IMR-90 (cell line): Measurements from ENCODE around the gene ZNF513. TPM values are rescaled to one million over a fixed set of nuclear protein-coding genes. Genes with fewer than 3 reads are reported as not detected.

Experiments
- ATAC-seq: fragments of 200-7000 bp; cut with Tn5 transposase; 2 replicates; pipeline ENCODE4 v1.9.1; 2020; ENCODE audit warnings: low read depth, mild to moderate bottlenecking, moderate library complexity
- BruUV-seq: library from RNA; stranded (reverse); fragments of 400-500 nt; replicated peaks from 2 replicates; lab custom pipeline; 2021; lab: Mats Ljungman, UMichigan
- CTCF ChIA-PET: fragments of 300-600 bp; formaldehyde crosslinking; extraction: SDS; loops from one replicate; lab custom pipeline; 2021; ENCODE audit warnings: antibody characterized with exemption; lab: Yijun Ruan, JAX
- POLR2A ChIA-PET: fragments of 300-600 bp; sonication (Branson Sonifier 250); formaldehyde crosslinking; loops from one replicate; lab custom pipeline; 2022; ENCODE audit warnings: antibody characterized with exemption; ENCODE audit not compliant: unreplicated experiment; lab: Charles Lee
- DNase-seq: peaks from one replicate; pipeline ENCODE4 v3.0.0; 2013
- H2AFZ ChIP-seq: replicated peaks from 2 replicates; pipeline ENCODE3; 2013; ENCODE audit warnings: low read length, mild to moderate bottlenecking; ENCODE audit not compliant: poor library complexity
- H2AK5ac ChIP-seq: 2 replicates; pipeline ENCODE4 v1.6.1; 2013; ENCODE audit warnings: low read depth, low read length, inconsistent platforms
- H2AK9ac ChIP-seq: replicated peaks from 2 replicates; pipeline ENCODE3; 2013; ENCODE audit warnings: mild to moderate bottlenecking, low read depth, low read length, moderate library complexity; ENCODE audit not compliant: poor library complexity
- H2BK120ac ChIP-seq: 2 replicates; pipeline ENCODE4 v1.6.1; 2013; ENCODE audit warnings: low read depth, low read length, inconsistent platforms
- H2BK15ac ChIP-seq: 3 replicates; pipeline ENCODE4 v1.6.1; 2013; ENCODE audit warnings: low read depth, low read length, inconsistent platforms
- H2BK20ac ChIP-seq: 2 replicates; pipeline ENCODE4 v1.6.1; 2013; ENCODE audit warnings: low read depth, mild to moderate bottlenecking, inconsistent platforms, low read length, moderate library complexity
- H2BK5ac ChIP-seq: 2 replicates; pipeline ENCODE4 v1.6.1; 2013; ENCODE audit warnings: mild to moderate bottlenecking, low read depth, low read length, inconsistent platforms; ENCODE audit not compliant: poor library complexity, severe bottlenecking
- H3K14ac ChIP-seq: replicated peaks from 2 replicates; pipeline ENCODE4 v1.6.1; 2013; ENCODE audit warnings: low read depth, low read length, inconsistent platforms
- H3K18ac ChIP-seq: 2 replicates; pipeline ENCODE4 v1.6.1; 2013; ENCODE audit warnings: low read depth, low read length, control low read depth
- H3K23ac ChIP-seq: 2 replicates; pipeline ENCODE4 v1.6.1; 2013; ENCODE audit warnings: low read depth, low read length, inconsistent platforms
- H3K27ac ChIP-seq: 2 replicates; pipeline ENCODE4 v1.5.1; 2013; ENCODE audit warnings: mild to moderate bottlenecking, control low read depth, low read length; ENCODE audit not compliant: insufficient read depth
- H3K27me3 ChIP-seq: 2 replicates; pipeline ENCODE4 v1.6.1; 2013; ENCODE audit warnings: low read length; ENCODE audit not compliant: control insufficient read depth, insufficient read depth
- H3K36me3 ChIP-seq: 2 replicates; pipeline ENCODE4 v1.6.1; 2013; ENCODE audit warnings: low read length, mixed read lengths; ENCODE audit not compliant: control insufficient read depth, insufficient read depth
- H3K4ac ChIP-seq: 2 replicates; pipeline ENCODE4 v1.6.1; 2013; ENCODE audit warnings: low read depth, low read length, inconsistent platforms
- H3K4me1 ChIP-seq: 2 replicates; pipeline ENCODE4 v1.6.1; 2013; ENCODE audit warnings: low read length, mixed read lengths; ENCODE audit not compliant: control insufficient read depth, insufficient read depth
- H3K4me2 ChIP-seq: 2 replicates; pipeline ENCODE4 v1.6.1; 2013; ENCODE audit warnings: low read depth, mild to moderate bottlenecking, control low read depth, low read length, moderate library complexity
- H3K4me3 ChIP-seq: 2 replicates; pipeline ENCODE4 v1.5.1; 2013; ENCODE audit warnings: low read depth, mild to moderate bottlenecking, control low read depth, low read length, moderate library complexity; ENCODE audit not compliant: insufficient read depth
- H3K56ac ChIP-seq: 2 replicates; pipeline ENCODE4 v1.6.1; 2013; ENCODE audit warnings: low read length, inconsistent platforms; ENCODE audit not compliant: insufficient read depth; ENCODE audit errors: extremely low read depth
- H3K79me1 ChIP-seq, 2 experiments: 2 replicates each; pipeline ENCODE4 v1.6.1; 2013; ENCODE audit warnings: low read length in 2 of 2, inconsistent platforms in 1 of 2, low read depth in 1 of 2
- H3K9ac ChIP-seq: 2 replicates; pipeline ENCODE4 v1.6.1; 2013; ENCODE audit warnings: low read depth, low read length, control low read depth
- H3K9me1 ChIP-seq: 2 replicates; pipeline ENCODE4 v1.6.1; 2013; ENCODE audit warnings: low read length, inconsistent platforms; ENCODE audit not compliant: insufficient read depth
- H3K9me3 ChIP-seq: 2 replicates; pipeline ENCODE4 v1.6.1; 2013; ENCODE audit warnings: low read length; ENCODE audit not compliant: control insufficient read depth, insufficient read depth
- H4K20me1 ChIP-seq: 2 replicates; pipeline ENCODE4 v1.6.1; 2013; ENCODE audit warnings: low read length, inconsistent platforms; ENCODE audit not compliant: insufficient read depth
- H4K5ac ChIP-seq: 2 replicates; pipeline ENCODE4 v1.6.1; 2013; ENCODE audit warnings: mild to moderate bottlenecking, low read depth, low read length, control low read depth
- H4K8ac ChIP-seq, 2 experiments: 2 replicates each; pipeline ENCODE4 v1.6.1; 2013; ENCODE audit warnings: low read depth in 2 of 2, low read length in 2 of 2, control low read depth in 1 of 2, inconsistent platforms in 1 of 2
- H4K91ac ChIP-seq: 2 replicates; pipeline ENCODE4 v1.6.1; 2013; ENCODE audit warnings: low read depth, low read length, inconsistent platforms; ENCODE audit not compliant: insufficient read depth
- BHLHE40 ChIP-seq: fragments of 150-350 bp; IDR thresholded peaks from 2 replicates; pipeline ENCODE4 v1.6.1; 2016; ENCODE audit warnings: mild to moderate bottlenecking, low read depth, low read length
- CTCF ChIP-seq: conservative IDR thresholded peaks from 2 replicates; pipeline ENCODE4 v1.5.1; 2012; ENCODE audit warnings: mild to moderate bottlenecking, low read depth, low read length, improper control_type of control experiment
- ELK1 ChIP-seq: fragments of 150-350 bp; IDR thresholded peaks from 2 replicates; pipeline ENCODE4 v1.6.1; 2016; ENCODE audit warnings: low read depth, mild to moderate bottlenecking, low read length, moderate library complexity, borderline replicate concordance
- FOS ChIP-seq: fragments of 150-350 bp; IDR thresholded peaks from 2 replicates; pipeline ENCODE4 v1.6.1; 2016; ENCODE audit warnings: low read depth, low read length
- MAFK ChIP-seq: IDR thresholded peaks from 2 replicates; pipeline ENCODE4 v1.6.1; 2012; ENCODE audit warnings: low read depth, low read length, improper control_type of control experiment
- MAZ ChIP-seq: IDR thresholded peaks from 2 replicates; pipeline ENCODE4 v1.6.1; 2012; ENCODE audit warnings: low read depth, mild to moderate bottlenecking, low read length, improper control_type of control experiment, moderate library complexity, borderline replicate concordance
- RAD21 ChIP-seq: IDR thresholded peaks from 2 replicates; pipeline ENCODE4 v1.6.1; 2012; ENCODE audit warnings: low read length, improper control_type of control experiment
- RCOR1 ChIP-seq: IDR thresholded peaks from 2 replicates; pipeline ENCODE4 v1.6.1; 2012; ENCODE audit warnings: mild to moderate bottlenecking, low read length, improper control_type of control experiment; ENCODE audit not compliant: insufficient replicate concordance
- RFX5 ChIP-seq: IDR thresholded peaks from 2 replicates; pipeline ENCODE4 v1.8.0; 2012; ENCODE audit warnings: low read depth, mild to moderate bottlenecking, low read length, moderate library complexity
- SMC3 ChIP-seq: fragments of 150-350 bp; IDR thresholded peaks from 2 replicates; pipeline ENCODE4 v1.6.1; 2016; ENCODE audit warnings: low read depth, mild to moderate bottlenecking, antibody characterized with exemption, low read length, moderate library complexity
- USF2 ChIP-seq: fragments of 150-350 bp; IDR thresholded peaks from 2 replicates; pipeline ENCODE4 v1.6.1; 2017; ENCODE audit warnings: mild to moderate bottlenecking, antibody characterized with exemption, low read length, low read depth
- WGBS, 2 experiments: methylation state at CpG; one replicate each; pipeline versions ENCODE4 v1.1.5 to v1.1.7; 2013; ENCODE audit warnings: missing lambda C conversion rate in 2 of 2; ENCODE audit not compliant: insufficient read length in 1 of 2; ENCODE audit errors: extremely low coverage in 2 of 2; 5-methylcytosine and 5-hydroxymethylcytosine counted together
- dilution Hi-C: fragments of 300-500 bp; cut with HindIII; formaldehyde crosslinking; loops from one replicate; pipeline ENCODE4 v1.14.3; 2018; ENCODE audit warnings: low sequenced_read_pairs; ENCODE audit not compliant: unreplicated experiment
- in situ Hi-C: fragments of 300-500 bp; cut with MboI; formaldehyde crosslinking; loops from 3 replicates; pipeline ENCODE4 v1.14.3; 2019; ENCODE audit warnings: low sequenced_read_pairs, inconsistent platforms, mixed read lengths
- intact Hi-C: fragments of 100-400 bp; cut with micrococcal nuclease; formaldehyde crosslinking; loops from 2 replicates; pipeline ENCODE4 v1.10.0; 2022
- polyA plus RNA-seq, 3 experiments: library from polyadenylated mRNA; depleted of rRNA; stranded (reverse); fragments of >200 nt; gene quantifications; 2 replicates each; pipeline ENCODE4 v1.2.3, GENCODE V29; 2012; ENCODE audit warnings: low replicate concordance in 1 of 3
- total RNA-seq: library from RNA; depleted of rRNA; stranded (reverse); fragments of >200 nt; gene quantifications from 2 replicates; pipeline ENCODE4 v1.2.3, GENCODE V29; 2012

Gene ZNF513
- total and polyA plus RNA-seq, 2 of the 4 experiments (the other 2 are of a cell fraction) = 3.4 to 23.7 TPM

GRCh38 chr2:27351802-27352598, 28.5 kb downstream of the ZNF513 start:
- ChIA-PET POLR2A (interaction anchor here (0.6 kb wide), 1 partner anchor 8 kb away, joined by 6 read pairs; no protein-coding TSS in a partner anchor), CTCF (no interaction called here)
- Histone ChIP-seq H3K36me3 (no peaks in the 10 kb centered on the region), H3K23ac (no peak overlapping the region), H3K4me3 (no peak overlapping the region), H3K4me2 (no peak overlapping the region), H4K20me1 (no peaks in the 10 kb centered on the region; the same call in 1 of the 2 replicates), H2AK5ac (no peak overlapping the region), H2AFZ (no peak overlapping the region), H2BK15ac (no peak overlapping the region), H3K4ac (no peak overlapping the region), H3K9me3 (no peaks in the 10 kb centered on the region), H3K56ac (no peak overlapping the region), H4K5ac (no peak overlapping the region), H2AK9ac (no peak overlapping the region), H4K91ac (no peak overlapping the region), H2BK5ac (no peak overlapping the region), H3K18ac (no peak overlapping the region), H3K9me1 (no peaks in the 10 kb centered on the region), H2BK20ac (no peak overlapping the region), H2BK120ac (no peak overlapping the region), H3K79me1 (peaks cover 25 to 56% of the 10 kb centered on the region in 2 experiments), H4K8ac (no peak overlapping the region), H3K14ac (no peak overlapping the region), H3K27me3 (no peaks in the 10 kb centered on the region), H3K4me1 (peaks cover 5% of the 10 kb centered on the region), H3K9ac (no peak overlapping the region), H3K27ac (no peak overlapping the region)
- BruUV-seq = no TSS peak
- dilution Hi-C loops (no loop called here), in situ Hi-C loops (no loop called here), intact Hi-C loops (no loop called here)
- WGBS, 2 experiments = 93% methylated on average over 2 of the region's 6 CpGs; no CpG with 5 or more reads in 1 of the 2 experiments
- DNase-seq = no peak
- no peak for ATAC-seq
- TF ChIP-seq SMC3 (no peak), MAZ (no peak), BHLHE40 (no peak), CTCF (no peak), USF2 (no peak), ELK1 (no peak), RAD21 (no peak), FOS (no peak), RCOR1 (no peak), RFX5 (no peak), MAFK (no peak)
